H9 (cell line): ENCODE data around the gene STK26. TPM values are rescaled to one million over a fixed set of nuclear protein-coding genes. Genes with fewer than 3 reads are reported as not detected.

Experiments used
- DNase-seq: peaks from one replicate; pipeline ENCODE4 v3.0.0-alpha.2; 2017
- H2AFZ ChIP-seq: one replicate; pipeline ENCODE4 v1.6.1; 2013; ENCODE audit warnings: mild to moderate bottlenecking, low read length, control low read depth, moderate library complexity
- H2AK5ac ChIP-seq: 2 replicates; pipeline ENCODE4 v1.6.1; 2013; ENCODE audit warnings: low read length, control low read depth, mixed read lengths; ENCODE audit not compliant: insufficient read length
- H2BK120ac ChIP-seq: one replicate; pipeline ENCODE4 v1.6.1; 2013; ENCODE audit warnings: low read depth, mild to moderate bottlenecking, low read length, control low read depth, inconsistent platforms; ENCODE audit not compliant: poor library complexity, severe bottlenecking
- H2BK12ac ChIP-seq: 2 replicates; pipeline ENCODE4 v1.6.1; 2013; ENCODE audit warnings: low read length, control low read depth, mixed read lengths, low read depth; ENCODE audit not compliant: insufficient read length
- H2BK15ac ChIP-seq: 2 replicates; pipeline ENCODE4 v1.6.1; 2013; ENCODE audit warnings: low read depth, low read length, control low read depth
- H2BK20ac ChIP-seq: one replicate; pipeline ENCODE4 v1.6.1; 2013; ENCODE audit warnings: low read depth, mild to moderate bottlenecking, low read length, control low read depth, inconsistent platforms; ENCODE audit not compliant: poor library complexity, severe bottlenecking
- H2BK5ac ChIP-seq: 2 replicates; pipeline ENCODE4 v1.6.1; 2013; ENCODE audit warnings: low read length, control low read depth, mixed read lengths; ENCODE audit not compliant: insufficient read length
- H3K14ac ChIP-seq: 2 replicates; pipeline ENCODE4 v1.6.1; 2013; ENCODE audit warnings: low read length, control low read depth; ENCODE audit not compliant: insufficient read depth
- H3K18ac ChIP-seq: 2 replicates; pipeline ENCODE4 v1.6.1; 2013; ENCODE audit warnings: low read depth, mild to moderate bottlenecking, mixed read lengths, low read length, control low read depth; ENCODE audit not compliant: insufficient read length
- H3K23ac ChIP-seq: 2 replicates; pipeline ENCODE4 v1.6.1; 2013; ENCODE audit warnings: low read length, control low read depth, mixed read lengths, low read depth; ENCODE audit not compliant: insufficient read length
- H3K23me2 ChIP-seq: 2 replicates; pipeline ENCODE4 v1.6.1; 2013; ENCODE audit warnings: low read depth, mild to moderate bottlenecking, mixed read lengths, low read length, control low read depth; ENCODE audit not compliant: insufficient read length, poor library complexity, severe bottlenecking
- H3K27ac ChIP-seq: 2 replicates; pipeline ENCODE4 v1.5.1; 2013; ENCODE audit warnings: low read length, control low read depth, mixed read lengths, low read depth; ENCODE audit not compliant: insufficient read length
- H3K27me3 ChIP-seq: 2 replicates; pipeline ENCODE4 v1.6.1; 2013; ENCODE audit warnings: low read length, control low read depth, inconsistent platforms; ENCODE audit not compliant: insufficient read depth
- H3K4ac ChIP-seq: 2 replicates; pipeline ENCODE4 v1.6.1; 2013; ENCODE audit warnings: low read depth, mild to moderate bottlenecking, control low read depth, inconsistent platforms, low read length, moderate library complexity
- H3K4me1 ChIP-seq: 2 replicates; pipeline ENCODE4 v1.6.1; 2013; ENCODE audit warnings: low read length, control low read depth, inconsistent platforms; ENCODE audit not compliant: insufficient read depth
- H3K4me2 ChIP-seq: 2 replicates; pipeline ENCODE4 v1.6.1; 2013; ENCODE audit warnings: low read length, control low read depth, mixed read lengths; ENCODE audit not compliant: insufficient read length, insufficient read depth
- H3K56ac ChIP-seq: 2 replicates; pipeline ENCODE4 v1.6.1; 2013; ENCODE audit warnings: low read depth, mild to moderate bottlenecking, mixed read lengths, low read length, control low read depth; ENCODE audit not compliant: insufficient read length
- H3K79me1 ChIP-seq: 2 replicates; pipeline ENCODE4 v1.6.1; 2013; ENCODE audit warnings: low read depth, mild to moderate bottlenecking, moderate library complexity, low read length, control low read depth, inconsistent platforms; ENCODE audit not compliant: insufficient read depth, poor library complexity, severe bottlenecking
- H3K79me2 ChIP-seq: 2 replicates; pipeline ENCODE4 v1.6.1; 2013; ENCODE audit warnings: low read length, control low read depth, inconsistent platforms; ENCODE audit not compliant: insufficient read depth
- H3K9ac ChIP-seq: 2 replicates; pipeline ENCODE4 v1.6.1; 2013; ENCODE audit warnings: low read length, control low read depth, mixed read lengths; ENCODE audit not compliant: insufficient read length; ENCODE audit errors: extremely low read depth
- H3K9me3 ChIP-seq: one replicate; pipeline ENCODE4 v1.6.1; 2013; ENCODE audit warnings: low read depth, low read length, inconsistent platforms; ENCODE audit not compliant: control insufficient read depth
- H3T11ph ChIP-seq: one replicate; pipeline ENCODE4 v1.6.1; 2013; ENCODE audit warnings: mild to moderate bottlenecking, low read length, control low read depth, inconsistent platforms
- H4K20me1 ChIP-seq: one replicate; pipeline ENCODE4 v1.6.1; 2013; ENCODE audit not compliant: control insufficient read depth, insufficient read length, insufficient read depth
- H4K5ac ChIP-seq: 2 replicates; pipeline ENCODE4 v1.6.1; 2013; ENCODE audit warnings: low read depth, mild to moderate bottlenecking, mixed read lengths, low read length, control low read depth; ENCODE audit not compliant: insufficient read length
- H4K8ac ChIP-seq: replicated peaks from 2 replicates; pipeline ENCODE4 v1.6.1; 2013; ENCODE audit warnings: low read length, control low read depth, mixed read lengths, low read depth; ENCODE audit not compliant: insufficient read length
- H4K91ac ChIP-seq: 2 replicates; pipeline ENCODE4 v1.6.1; 2013; ENCODE audit warnings: low read depth, mild to moderate bottlenecking, moderate library complexity, mixed read lengths, low read length, control low read depth; ENCODE audit not compliant: insufficient read length
- H3K27ac Mint-ChIP-seq, 3 experiments: 2 replicates in 2 of 3; 3 replicates in 1 of 3; pipeline ENCODE4 v1.8.0; 2020 to 2021; ENCODE audit warnings: mixed read lengths in 3 of 3, mild to moderate bottlenecking in 1 of 3, moderate library complexity in 1 of 3
- H3K27me3 Mint-ChIP-seq: 2 replicates; pipeline ENCODE4 v1.8.0; 2021; ENCODE audit warnings: low read depth, mild to moderate bottlenecking, moderate library complexity, mixed read lengths
- H3K36me3 Mint-ChIP-seq, 3 experiments: 2 replicates in 2 of 3; 3 replicates in 1 of 3; pipeline ENCODE4 v1.8.0; 2020 to 2021; ENCODE audit warnings: low read depth in 3 of 3, mixed read lengths in 3 of 3; ENCODE audit not compliant: insufficient read depth in 1 of 3
- H3K4me1 Mint-ChIP-seq, 2 experiments: 2 replicates each; pipeline ENCODE4 v1.8.0; 2020; ENCODE audit warnings: mixed read lengths in 2 of 2
- H3K4me3 Mint-ChIP-seq, 2 experiments: 2 replicates in 1 of 2; 3 replicates in 1 of 2; pipeline ENCODE4 v1.8.0; 2020 to 2021; ENCODE audit warnings: mild to moderate bottlenecking in 2 of 2, mixed read lengths in 2 of 2, moderate library complexity in 1 of 2
- H3K9me3 Mint-ChIP-seq, 2 experiments: 2 replicates in 1 of 2; 3 replicates in 1 of 2; pipeline ENCODE4 v1.8.0; 2020; ENCODE audit warnings: mild to moderate bottlenecking in 2 of 2, mixed read lengths in 2 of 2, moderate library complexity in 1 of 2
- CTCF ChIP-seq: fragments of 200-600 bp; sonication (generic); conservative IDR thresholded peaks from 3 replicates; pipeline ENCODE4 v1.8.0; 2021; ENCODE audit warnings: antibody characterized with exemption, mild to moderate bottlenecking
- WGBS: extraction: QIAGEN DNeasy Blood & Tissue Kit; methylation state at CpG from one replicate; pipeline ENCODE4 v1.1.7; 2013; ENCODE audit warnings: missing lambda C conversion rate, low lambda C conversion rate, mixed read lengths; ENCODE audit not compliant: insufficient read length; ENCODE audit errors: extremely low coverage; 5-methylcytosine and 5-hydroxymethylcytosine counted together
- total RNA-seq: library from RNA; stranded (reverse); gene quantifications from 2 replicates; pipeline ENCODE4 v1.2.1, GENCODE V29; 2021

STK26 gene
- total RNA-seq, 1 experiment from 2014 or later: 99.2 TPM

- H3K36me3 Mint-ChIP-seq: no peaks in the 10 kb centered on the region; a peak in 1 of 7 replicates
- no peak overlapping the region for H2BK120ac ChIP-seq
- H3K56ac ChIP-seq: no peak overlapping the region
- no peak overlapping the region for H3K27ac Mint-ChIP-seq
- peaks cover 21 to 27% of the 10 kb centered on the region in 2 experiments for H3K4me1 Mint-ChIP-seq
- H3K27me3 ChIP-seq: no peaks in the 10 kb centered on the region
- no peak overlapping the region for H3K27ac ChIP-seq
- no peaks in the 10 kb centered on the region for H3K79me1 ChIP-seq
- no peak overlapping the region for H2BK12ac ChIP-seq
- H3K4me1 ChIP-seq: peaks cover 4% of the 10 kb centered on the region
- H3K9me3 ChIP-seq: no peaks in the 10 kb centered on the region
- H2AK5ac ChIP-seq: no peak overlapping the region
- no peak overlapping the region for H3K23ac ChIP-seq
- no peak overlapping the region for H3K9ac ChIP-seq
- H3K23me2 ChIP-seq: no peaks in the 10 kb centered on the region
- no peak overlapping the region for H3K14ac ChIP-seq
- no peak overlapping the region for H4K8ac ChIP-seq
- H3K4ac ChIP-seq: no peak overlapping the region
- H2BK20ac ChIP-seq: no peak overlapping the region
- H3K27me3 Mint-ChIP-seq: no peaks in the 10 kb centered on the region; the same call in 1 of the 2 replicates
- H2BK15ac ChIP-seq: no peak overlapping the region
- no peak overlapping the region for H3K4me3 Mint-ChIP-seq
- no peak for TF ChIP-seq CTCF
- H3K18ac ChIP-seq: no peak overlapping the region
- whole genome bisulfite sequencing: no CpG with 5 or more reads among the region's 3 CpGs
- H4K20me1 ChIP-seq: no peaks in the 10 kb centered on the region
- no peak for DNase-seq
- no peak overlapping the region for H4K91ac ChIP-seq
- H3K4me2 ChIP-seq: no peak overlapping the region
- H3K79me2 ChIP-seq: no peaks in the 10 kb centered on the region
- H3K9me3 Mint-ChIP-seq: no peaks in the 10 kb centered on the region
- H3T11ph ChIP-seq: no peak overlapping the region
- H2AFZ ChIP-seq: no peak overlapping the region
- no peak overlapping the region for H4K5ac ChIP-seq
- H2BK5ac ChIP-seq: no peak overlapping the region
These were observed 96.2 kb downstream of the STK26 start for GRCh38 chrX:132119283-132119682.
